Bronchial epithelial cell (primary cell): ENCODE data around the gene PRND. TPM values are rescaled to one million over a fixed set of nuclear protein-coding genes. Genes with fewer than 3 reads are reported as not detected.
"Not testable (repeated sequence)": the region's sequence is repeated elsewhere in the genome, so short reads cannot be mapped to it uniquely, and the experiment has no call there.

Source experiments
- DNase-seq: peaks from one replicate; pipeline ENCODE4 v3.0.0-alpha.2; 2010; ENCODE audit warnings: low read depth
- FAIRE-seq: peaks from 2 replicates; lab custom pipeline; 2011; peaks lifted over from hg19 to GRCh38; lab: Jason Lieb, UNC
- H3K27me3 ChIP-seq: 2 replicates; pipeline ENCODE4 v1.5.1; 2011; ENCODE audit warnings: low read length; ENCODE audit not compliant: control insufficient read depth, insufficient read depth
- H3K36me3 ChIP-seq: 2 replicates; pipeline ENCODE4 v1.5.1; 2011; ENCODE audit warnings: low read length; ENCODE audit not compliant: control insufficient read depth, insufficient read depth
- H3K4me3 ChIP-seq: 2 replicates; pipeline ENCODE4 v1.5.1; 2011; ENCODE audit warnings: mild to moderate bottlenecking, low read depth, low read length, control low read depth
- total RNA-seq: library from RNA; depleted of rRNA; stranded (reverse); fragments of >200 nt; gene quantifications from 2 replicates; pipeline ENCODE4 v1.2.1, GENCODE V29; 2014
- TF ChIP-seq, protein P1 (sequence below): IDR thresholded peaks from 2 replicates; pipeline ENCODE4 v1.5.1; 2011; ENCODE audit warnings: mild to moderate bottlenecking, moderate library complexity, low read length, control low read depth, inconsistent platforms; ENCODE audit not compliant: insufficient read depth, severe bottlenecking

The PRND gene
- total RNA-seq, 1 donor from 2014 or later: not detected

DNA sequence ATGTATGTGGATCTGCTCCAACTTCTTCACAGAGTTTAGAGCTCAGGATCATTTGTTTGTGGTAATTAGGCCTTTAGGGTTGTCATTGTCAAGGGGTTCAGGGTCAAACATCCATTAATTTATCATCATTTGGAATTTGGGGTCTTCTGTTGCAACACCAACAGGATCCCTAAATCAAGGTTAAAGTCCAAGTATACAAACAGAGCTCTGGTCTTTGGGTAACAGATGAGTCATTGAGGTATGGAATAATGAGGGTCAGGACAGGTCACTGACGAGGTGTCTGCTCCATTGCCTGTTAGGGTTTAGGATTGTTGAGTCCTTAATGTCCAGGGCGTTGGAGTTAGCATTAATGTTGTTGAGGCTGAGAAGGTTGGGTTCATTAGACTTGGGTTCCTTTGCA lies 47.6 kb downstream of the PRND start:
- FAIRE-seq (no peak), DNase-seq (no peak)
- TF ChIP-seq, protein P1, sequence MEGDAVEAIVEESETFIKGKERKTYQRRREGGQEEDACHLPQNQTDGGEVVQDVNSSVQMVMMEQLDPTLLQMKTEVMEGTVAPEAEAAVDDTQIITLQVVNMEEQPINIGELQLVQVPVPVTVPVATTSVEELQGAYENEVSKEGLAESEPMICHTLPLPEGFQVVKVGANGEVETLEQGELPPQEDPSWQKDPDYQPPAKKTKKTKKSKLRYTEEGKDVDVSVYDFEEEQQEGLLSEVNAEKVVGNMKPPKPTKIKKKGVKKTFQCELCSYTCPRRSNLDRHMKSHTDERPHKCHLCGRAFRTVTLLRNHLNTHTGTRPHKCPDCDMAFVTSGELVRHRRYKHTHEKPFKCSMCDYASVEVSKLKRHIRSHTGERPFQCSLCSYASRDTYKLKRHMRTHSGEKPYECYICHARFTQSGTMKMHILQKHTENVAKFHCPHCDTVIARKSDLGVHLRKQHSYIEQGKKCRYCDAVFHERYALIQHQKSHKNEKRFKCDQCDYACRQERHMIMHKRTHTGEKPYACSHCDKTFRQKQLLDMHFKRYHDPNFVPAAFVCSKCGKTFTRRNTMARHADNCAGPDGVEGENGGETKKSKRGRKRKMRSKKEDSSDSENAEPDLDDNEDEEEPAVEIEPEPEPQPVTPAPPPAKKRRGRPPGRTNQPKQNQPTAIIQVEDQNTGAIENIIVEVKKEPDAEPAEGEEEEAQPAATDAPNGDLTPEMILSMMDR: no peak
- Histone ChIP-seq H3K36me3 (no peaks in the 10 kb centered on the region), H3K4me3 (no peak overlapping the region), H3K27me3 (no peaks in the 10 kb centered on the region)

DNA sequence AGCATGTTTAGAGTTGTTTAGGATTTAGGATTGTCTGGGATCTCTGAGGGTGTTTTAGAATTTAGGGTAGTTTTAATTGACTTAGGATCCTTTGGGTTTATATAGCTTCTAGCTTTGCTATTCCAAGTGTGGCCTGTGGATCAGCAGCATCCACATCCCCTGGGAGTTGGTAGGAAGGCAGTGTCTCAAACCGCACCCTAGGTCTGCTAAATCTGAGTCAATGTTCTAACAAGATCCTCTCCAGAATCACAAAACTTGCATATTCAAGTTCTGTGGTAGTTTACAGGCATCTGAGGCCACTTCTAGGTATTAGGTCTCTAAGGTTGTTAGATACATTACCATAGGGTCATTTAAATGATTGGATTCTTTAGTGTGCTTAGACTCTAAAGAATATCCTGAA lies 48.3 kb downstream of the PRND start:
- DNase-seq: no peak
- Histone ChIP-seq H3K36me3 (no peaks in the 10 kb centered on the region), H3K4me3 (no peak overlapping the region), H3K27me3 (no peaks in the 10 kb centered on the region)
- FAIRE-seq: no peak
- TF ChIP-seq, protein P1: no peak

DNA sequence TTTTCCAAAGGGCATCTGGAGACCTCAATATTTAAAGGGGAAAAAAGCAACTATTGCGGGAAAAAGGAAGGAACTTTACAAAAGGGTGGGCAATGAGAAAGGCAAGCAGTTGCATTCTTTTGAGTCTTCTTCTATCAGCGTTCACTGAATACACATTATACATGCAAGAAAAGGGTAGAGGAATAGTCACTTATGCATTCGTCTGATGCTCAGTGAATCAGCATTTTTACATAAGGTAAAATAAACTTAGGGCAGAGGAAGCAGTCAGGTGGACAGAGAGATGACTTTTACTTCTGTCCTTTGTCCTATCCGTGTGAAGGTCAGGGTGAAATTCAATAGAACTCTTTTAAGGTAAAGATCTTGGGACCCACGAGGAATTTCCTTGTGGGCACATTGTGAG lies 49.3 kb downstream of the PRND start:
- Histone ChIP-seq H3K36me3 (no peaks in the 10 kb centered on the region), H3K27me3 (no peaks in the 10 kb centered on the region), H3K4me3 (no peak overlapping the region)
- FAIRE-seq: no peak
- no peak for DNase-seq
- TF ChIP-seq, protein P1: no peak

DNA sequence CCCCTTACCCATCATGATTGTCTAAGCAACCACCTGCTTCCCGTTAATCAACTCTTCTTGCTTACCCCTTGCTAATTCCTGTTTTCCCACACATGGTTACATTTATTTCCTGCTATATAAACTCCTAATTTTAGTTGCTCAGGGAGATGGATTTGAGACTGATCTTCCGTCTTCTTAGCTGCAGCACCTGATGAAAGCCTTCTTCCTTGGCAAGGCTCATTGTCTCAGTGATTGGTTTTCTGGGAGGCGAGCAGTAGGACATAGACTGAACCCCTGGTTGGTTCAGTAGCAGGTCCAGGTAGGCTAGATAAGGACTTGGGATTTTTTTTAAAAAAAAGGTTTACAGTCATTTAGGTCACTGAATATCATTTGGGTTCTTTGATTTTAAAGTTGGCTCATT lies 50.4 kb downstream of the PRND start:
- TF ChIP-seq, protein P1: no peak
- no peaks in the 10 kb centered on the region for H3K27me3 ChIP-seq
- DNase-seq (no peak), FAIRE-seq (no peak)
- H3K36me3 ChIP-seq: no peaks in the 10 kb centered on the region
- no peak overlapping the region for H3K4me3 ChIP-seq

DNA sequence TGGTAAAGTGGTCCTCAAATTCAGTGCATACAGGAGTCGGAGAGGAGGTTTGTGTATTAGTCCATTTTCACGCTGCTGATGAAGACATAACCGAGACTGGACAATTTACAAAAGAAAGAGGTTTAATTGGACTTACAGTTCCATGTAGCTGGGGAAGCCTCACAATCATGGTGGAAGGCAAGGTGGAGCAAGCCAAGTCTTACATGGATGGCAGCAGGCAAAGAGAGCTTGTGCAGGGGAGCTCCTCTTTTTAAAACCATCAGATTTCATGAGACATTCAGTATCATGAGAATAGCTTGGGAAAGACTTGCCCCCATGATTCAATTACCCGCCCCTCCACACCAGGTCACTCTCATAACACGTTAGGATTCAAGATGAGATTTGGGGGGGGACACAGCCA lies 51.3 kb downstream of the PRND start:
- FAIRE-seq, DNase-seq, H3K4me3 ChIP-seq, H3K27me3 ChIP-seq, H3K36me3 ChIP-seq: not testable (repeated sequence)

DNA sequence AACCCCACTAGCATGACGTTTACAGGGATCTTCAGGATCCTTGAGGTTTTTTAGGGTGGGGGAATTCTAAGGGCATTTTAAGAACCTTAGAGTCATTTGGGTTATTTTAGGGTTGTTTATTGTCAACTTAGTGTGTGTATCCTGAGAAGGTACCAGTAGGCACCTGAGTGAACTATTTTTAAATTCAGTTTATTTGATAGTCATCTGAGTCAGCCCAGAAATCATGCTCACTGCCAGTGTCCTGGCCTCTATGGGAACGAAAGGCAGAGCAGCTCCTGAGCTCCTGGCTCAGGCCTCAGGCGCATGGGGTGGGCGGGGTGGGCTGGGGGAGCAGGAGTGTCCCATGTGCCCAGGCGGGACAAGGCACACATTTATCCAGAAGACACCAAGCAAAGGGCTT lies 52.0 kb downstream of the PRND start:
- H3K36me3 ChIP-seq: no peaks in the 10 kb centered on the region
- no peak overlapping the region for H3K4me3 ChIP-seq
- no peak for FAIRE-seq
- TF ChIP-seq, protein P1: no peak
- no peak for DNase-seq
- H3K27me3 ChIP-seq: no peaks in the 10 kb centered on the region
